ENCODE data around the gene HPGD.
"Not testable (repeated sequence)": the region's sequence is repeated elsewhere in the genome, so short reads cannot be mapped to it uniquely, and the experiment has no call there.

HPGD gene

DNA sequence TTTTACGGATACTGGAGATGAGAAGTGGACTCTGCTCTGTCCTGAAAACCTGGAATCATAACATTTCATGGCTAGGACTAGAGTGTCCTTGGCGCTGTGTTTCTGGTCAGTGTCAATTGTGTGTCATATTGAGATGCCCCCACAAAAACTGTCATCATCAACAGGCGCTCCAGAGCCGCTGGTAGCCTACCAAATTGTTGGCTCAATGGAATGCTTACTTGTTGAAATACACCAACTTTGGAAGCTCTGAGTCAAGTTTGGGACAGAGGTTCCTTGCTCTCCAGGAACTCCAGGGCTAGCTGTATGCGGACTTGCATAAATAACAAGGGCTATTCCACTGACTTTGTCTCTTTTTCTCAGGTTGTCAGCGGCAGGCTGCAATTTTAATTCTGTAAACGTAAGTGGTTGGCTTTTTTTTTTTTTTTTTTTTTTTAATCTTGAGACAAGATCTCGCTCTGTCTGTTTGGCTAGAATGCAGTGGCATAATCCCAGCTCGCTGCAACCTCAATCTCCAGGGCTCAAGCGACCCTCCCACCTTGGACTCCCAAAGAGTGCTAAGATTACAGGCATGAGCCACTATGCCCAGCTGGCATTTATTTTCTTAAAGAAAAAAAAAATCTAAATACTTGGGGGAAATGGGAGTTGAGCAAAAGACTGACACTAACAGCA is 871 bp upstream of the HPGD start:
- no peak for DNase-seq

DNA sequence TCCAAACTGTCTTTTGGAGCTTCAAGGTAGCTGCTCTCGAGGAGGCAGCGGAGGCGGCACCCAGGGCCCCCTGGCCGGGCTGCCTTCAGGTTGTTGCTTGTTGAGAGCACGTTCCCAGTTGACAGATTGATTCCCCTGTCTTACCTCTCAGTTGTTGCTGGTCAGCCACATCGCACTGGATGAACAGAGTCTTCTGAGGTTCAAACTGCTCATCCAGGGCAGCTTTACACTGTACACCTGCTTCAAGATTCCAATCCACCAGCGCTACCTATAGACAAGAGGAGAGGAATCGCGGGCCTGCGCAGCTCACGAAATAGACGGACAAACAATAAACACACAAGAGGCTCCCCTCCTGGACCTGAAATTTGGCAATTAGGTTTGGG is 497 bp downstream of the HPGD start:
- DNase-seq, result no peak

DNA sequence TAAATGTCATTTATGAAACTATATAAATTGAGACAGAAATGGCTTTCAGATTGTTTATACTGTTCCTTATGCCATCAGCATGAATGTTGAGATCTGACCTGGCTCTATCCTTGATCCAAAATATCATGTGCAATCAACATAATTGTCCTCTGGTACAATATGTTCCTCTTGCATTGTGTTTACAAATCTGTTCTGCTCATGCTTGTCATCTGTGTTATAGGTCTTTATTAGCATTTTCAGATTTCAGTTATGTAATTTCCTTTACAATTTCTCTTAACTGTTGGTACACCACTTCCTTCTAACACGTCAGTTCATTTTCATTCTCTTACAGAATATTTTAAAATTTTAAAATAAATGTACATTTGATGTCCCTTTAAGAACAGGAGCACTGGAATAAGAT is 1.6 kb downstream of the HPGD start:
- peak; percentile 37 for DNase-seq

DNA sequence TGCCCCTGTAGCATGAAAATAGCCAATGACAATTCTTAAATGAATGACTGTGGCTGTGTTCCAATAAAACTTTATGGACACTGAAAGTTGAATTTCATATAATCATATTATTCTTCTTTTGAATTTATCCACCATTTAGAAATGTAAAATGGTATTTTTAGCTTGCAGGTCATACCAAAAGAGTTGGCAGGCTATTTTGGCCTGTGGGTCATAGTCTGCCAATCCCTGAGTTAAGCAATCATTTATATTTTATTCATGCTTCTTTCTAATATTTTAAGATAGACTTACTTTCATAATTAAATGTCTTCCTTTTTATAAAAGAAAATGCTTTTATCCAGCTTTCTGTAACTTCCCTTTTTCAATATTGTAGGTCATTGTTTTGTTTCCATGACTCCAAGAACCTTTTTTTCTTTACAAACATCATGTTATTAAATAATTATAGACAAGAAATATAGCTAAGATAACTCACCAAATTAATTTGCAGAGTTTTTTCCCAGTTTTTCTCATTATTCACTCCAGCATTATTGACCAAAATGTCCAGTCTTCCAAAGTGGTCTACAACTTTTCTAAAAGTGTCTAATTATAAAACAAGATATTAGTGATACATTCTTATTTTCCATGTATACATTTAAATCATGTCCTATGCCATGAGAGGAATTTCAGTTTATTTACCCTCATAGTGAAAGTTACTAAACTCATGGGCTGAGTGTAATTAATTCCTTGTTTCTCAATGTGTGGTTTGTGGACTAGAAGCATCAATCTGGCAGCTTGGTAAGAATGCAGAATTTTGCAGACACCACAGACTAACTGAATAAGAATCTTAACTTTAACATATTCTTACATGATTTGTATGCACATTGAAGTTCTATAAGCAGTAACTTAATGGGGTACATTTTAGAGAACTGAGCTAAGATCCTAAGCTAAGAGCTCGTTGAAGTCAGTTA is 4.5 kb downstream of the HPGD start:
- peak; percentile 26 for DNase-seq

DNA sequence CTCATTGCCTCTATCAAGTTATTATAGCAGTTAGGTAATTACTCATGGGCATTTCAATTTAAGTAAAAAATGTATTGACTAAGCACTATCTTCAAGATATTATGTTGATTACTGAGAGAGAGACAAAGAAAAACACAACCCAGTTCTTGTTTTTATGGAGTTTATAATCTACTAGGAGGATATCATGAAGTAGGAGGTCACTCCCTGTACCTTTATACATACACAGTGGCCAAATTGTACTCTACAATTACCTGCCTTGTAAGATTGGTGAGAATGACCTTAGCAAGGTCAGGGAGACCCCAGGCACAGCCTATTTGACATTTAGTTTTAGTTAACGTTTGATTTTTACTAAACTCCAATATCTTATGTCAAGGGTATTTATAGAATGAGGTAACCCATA is 5.5 kb downstream of the HPGD start:
- no peak for DNase-seq

DNA sequence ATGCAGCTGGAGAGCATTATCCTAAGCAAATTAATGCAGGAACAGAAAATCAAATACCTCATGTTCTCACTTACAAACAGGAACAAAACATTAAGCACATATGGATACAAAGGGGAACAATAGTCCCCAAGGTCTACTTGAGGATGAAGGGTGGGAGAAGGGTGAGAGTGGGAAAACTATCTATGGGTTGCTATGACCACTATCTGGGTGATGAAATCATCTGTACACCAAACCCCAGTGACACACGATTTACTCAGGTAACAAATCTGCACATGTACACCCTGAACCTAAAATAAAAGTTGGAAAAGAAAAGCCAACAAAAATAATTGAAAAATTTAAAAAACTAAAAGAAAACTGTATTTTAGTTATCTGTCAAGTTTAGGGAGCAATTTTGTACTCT is 5.9 kb downstream of the HPGD start:
- no peak for DNase-seq

DNA sequence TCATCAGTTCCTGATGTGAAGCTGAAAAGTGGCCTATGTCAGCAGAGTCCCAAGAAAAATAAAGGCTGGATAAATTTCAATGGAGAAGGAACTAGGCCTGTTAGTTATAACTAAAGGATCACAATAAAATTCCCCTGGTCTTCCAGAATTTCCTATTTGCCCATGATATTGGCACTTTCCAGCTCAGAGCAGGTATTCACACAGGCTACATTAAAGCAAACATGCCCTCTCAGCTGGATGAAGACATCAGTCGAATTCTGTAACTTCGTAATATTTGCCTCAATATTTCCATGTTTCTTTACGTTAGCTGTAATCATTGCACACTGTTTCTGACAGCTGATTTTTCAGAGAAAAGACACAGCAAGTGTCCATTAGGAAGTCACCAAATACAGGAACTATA is 9.5 kb downstream of the HPGD start:
- DNase-seq, result no peak

DNA sequence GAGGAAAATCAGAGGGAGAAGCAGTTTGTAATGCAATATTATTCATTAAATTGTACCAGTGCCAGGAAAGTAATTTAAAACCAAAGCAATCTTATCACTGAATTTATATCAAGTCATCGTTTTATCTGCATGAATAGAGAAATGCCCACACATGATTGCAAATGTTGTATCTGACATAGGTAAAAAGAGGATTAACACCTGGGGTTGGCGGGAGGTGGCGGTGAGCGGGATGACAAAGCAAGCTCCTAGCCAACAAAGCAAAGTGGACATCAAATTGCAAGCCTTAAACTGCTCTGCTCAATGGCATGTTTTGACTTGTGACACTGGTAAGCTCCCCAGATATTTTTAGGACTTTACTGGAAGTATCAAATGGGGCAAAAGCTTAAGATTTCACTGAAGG is 16.4 kb downstream of the HPGD start:
- DNase-seq, result no peak

DNA sequence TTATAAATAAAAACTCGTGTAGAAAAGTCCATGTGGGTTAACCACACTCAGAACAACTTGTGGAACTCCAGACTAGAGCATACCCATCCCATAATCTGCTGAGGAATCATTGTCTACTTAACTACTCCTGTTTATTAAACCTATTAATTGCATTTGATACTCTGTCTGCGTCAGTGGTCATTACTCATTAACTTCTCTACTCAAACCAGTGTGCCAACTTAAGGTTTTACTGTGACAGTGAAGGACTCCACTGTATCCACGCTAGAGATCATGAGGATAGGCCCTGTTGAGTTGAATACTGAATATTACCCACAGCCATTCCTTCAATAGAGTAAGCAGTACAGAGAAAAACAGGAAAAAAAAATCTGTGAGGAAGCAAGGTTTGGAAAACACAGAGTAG is 17.3 kb downstream of the HPGD start:
- no peak for DNase-seq

DNA sequence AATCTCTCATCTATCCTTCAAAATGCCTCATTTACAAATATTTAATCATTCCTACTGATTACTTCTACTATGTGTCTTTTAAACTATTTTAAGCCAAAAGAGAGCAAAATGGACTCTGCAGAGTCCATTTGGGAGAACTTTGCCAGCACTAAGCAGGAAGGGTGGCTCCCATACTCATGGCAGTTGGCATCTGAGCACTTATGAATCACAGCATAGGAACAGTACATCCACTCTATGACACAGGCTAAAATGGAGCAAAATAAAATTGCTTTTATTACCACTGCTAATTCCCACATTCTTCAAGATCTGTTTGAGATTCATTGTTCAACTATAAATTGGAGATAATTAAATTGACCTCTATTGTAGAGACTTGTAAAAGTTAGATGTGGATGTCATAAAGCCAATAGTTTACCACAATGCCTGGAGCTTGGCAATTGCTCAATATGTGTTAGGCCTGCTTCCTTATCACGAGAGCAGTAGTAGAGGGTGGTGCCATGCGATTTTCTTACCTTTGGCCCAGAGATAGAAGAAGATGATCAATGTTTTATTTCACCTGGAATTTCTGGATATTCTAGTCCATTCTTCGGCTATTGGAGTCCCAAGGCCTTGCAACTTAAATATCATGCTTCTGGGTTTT is 19.1 kb downstream of the HPGD start:
- DNase-seq, result no peak

DNA sequence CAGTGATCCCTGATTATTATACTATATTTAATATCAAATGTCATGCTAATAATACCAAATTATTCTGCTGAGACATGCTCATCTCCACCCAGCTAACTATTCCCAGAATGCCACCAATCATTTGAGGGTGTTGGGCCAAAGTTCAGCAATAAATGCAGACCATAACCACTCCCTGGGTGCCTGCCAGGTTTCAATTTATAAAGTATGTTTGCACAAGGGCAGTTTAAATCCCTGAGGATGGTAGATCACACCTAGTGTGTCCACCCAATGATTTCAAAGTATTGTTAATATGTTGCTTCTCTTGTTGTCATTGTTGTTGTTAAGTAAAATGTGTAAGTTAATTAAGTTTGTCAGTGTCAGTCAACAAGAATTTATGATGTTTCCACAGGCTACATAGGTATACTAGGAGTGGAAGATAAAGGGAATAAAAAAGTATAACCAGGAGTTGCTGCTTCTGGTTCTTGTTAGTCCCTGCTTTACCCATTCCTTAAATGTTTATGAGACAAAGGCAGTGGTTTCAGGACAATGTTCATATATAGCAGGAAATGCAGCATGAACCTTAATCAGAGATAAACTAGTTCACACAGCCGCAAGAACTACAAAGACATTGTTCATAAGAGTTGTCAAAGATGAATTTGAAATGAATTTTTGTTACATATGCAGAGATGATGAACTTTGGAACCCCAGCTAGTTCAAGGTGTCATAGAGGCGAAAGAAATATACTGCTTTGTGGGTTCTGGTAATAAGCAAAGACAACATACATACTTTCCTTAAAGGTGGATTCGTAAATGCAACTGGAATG is 25.5 kb downstream of the HPGD start:
- DNase-seq, result no peak

DNA sequence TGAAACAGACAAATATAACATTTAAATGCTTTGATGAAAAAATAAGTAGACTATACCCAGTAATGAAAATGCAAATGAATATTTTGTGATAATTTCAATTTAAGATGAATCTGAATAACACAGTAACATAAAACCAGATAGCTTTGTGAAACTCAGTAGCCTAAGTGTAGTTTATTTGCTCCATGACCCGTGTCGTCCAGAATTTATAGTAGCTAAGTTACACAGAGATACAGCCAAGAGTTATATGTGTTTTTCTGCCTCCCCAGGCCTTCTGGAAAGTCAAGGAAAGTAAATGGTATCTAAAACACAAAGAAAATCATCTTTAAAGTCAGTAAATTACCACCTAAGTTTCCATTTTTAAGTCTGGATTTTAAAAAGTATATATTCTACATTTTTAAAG is 26.7 kb downstream of the HPGD start:
- no peak for DNase-seq

DNA sequence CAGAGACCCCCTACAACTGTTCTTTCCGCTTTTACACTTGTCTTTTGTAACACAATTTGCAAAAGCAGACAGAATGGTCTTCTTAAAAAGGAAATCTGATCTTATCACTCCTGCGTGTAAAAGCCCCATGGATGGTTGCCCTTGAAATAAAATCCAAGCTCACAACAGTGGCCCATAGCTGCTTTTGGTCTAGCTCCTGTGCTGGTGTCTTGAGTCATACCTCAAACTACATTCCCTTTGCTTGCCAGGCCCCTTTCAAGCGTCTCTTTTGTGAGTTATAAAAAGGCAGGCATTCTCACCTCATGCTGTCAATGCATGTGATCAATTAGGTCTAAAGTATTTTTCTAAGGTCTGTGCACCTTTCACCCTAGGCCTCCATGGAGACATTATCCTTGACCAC is 27.6 kb downstream of the HPGD start:
- DNase-seq, result no peak

DNA sequence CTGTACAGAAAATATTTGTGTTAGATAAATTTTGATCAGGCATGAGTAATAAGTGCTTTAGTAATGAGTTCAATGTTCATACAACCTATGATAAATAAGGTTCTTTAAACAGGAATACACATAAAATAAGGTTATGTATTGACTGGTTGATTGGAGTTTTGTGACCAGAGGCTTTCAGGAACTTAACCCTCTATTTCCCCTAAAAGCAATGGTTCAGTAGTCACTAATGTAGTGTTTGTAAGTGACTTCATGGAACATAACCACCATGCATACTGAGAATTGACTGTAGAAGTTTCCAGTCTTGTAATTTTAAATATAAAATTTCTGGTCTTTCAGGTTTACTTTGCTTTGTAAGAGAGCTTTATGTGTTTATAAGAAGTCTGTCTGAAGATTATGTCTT is 28.1 kb downstream of the HPGD start:
- no peak for DNase-seq

DNA sequence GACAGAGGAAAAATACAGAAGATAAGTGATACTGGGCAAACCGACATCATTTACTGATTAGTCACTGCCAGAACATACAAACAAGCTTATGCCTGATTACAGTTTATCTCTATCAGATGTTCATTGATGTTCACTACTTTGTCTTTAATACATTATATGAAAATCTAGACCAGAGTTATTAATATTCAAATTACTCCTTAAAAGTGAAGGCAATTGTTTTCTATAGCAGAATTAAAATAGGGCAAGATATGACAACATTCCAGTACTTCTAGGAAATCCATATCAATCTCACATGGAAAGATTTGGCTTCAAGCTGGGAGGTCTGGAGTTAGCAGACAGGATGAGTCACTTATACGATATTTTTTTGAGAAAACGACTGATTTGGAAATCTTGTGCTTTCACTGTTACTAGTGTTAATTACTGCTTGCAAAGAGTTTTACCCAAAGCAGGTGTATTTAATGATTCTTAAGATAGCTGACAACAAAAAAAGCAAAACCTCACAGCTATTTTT is 31.8 kb downstream of the HPGD start:
- DNase-seq, result no peak

DNA sequence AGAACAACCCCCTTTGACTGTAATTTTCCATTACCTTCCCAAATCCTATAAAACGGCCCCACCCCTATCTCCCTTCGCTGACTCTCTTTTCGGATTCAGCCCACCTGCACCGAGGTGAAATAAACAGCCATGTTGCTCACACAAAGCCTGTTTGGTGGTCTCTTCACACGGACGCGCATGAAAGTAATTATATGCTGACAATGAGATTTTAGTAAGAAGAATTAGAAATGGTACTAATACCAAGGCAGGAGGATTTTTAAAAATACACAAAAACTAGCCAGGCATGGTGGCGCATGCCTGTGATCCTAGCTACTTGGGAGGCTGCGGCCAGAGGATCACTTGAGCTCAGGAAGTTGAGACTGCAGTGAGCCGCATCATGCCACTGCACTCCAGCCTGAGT is 33.9 kb downstream of the HPGD start:
- not testable (repeated sequence) for DNase-seq

DNA sequence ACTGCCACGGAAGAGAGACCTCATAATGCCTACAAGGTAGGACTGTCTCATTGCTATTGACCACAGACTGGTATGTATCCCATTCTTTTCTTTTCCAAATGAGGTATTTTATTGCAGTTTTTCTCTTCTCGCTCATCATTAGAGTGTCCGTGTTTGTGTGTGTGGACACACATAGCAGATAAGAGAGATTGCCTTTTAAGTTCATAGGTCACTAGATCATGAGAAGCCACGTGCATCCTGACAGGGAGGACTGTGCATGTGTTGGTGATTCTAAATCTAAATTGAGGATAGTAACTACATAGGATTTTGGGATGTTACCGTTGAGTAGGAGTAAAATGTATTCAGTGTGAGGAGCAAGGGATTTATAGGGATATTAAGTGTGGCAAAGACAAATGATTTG is 37.3 kb downstream of the HPGD start:
- DNase-seq, result no peak

DNA sequence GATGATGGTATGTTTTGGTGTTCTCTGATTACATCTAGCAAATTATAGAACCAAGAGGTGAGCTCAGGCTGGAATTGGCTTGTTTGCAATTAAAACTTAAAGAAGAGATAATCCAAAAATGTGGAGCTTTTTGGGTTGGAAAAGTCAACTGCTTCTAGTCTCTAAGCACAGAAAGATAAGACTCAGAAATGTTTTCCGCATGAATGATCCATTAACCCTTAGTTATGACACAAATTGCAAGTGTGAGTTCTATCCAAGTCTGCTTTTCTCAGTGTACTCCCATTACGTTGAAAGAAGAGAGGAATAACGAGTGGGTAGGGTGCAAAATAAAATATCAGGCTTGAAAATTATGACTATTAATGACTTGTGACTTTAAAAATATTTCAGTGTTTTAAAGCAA is 38.5 kb downstream of the HPGD start:
- no peak for DNase-seq

DNA sequence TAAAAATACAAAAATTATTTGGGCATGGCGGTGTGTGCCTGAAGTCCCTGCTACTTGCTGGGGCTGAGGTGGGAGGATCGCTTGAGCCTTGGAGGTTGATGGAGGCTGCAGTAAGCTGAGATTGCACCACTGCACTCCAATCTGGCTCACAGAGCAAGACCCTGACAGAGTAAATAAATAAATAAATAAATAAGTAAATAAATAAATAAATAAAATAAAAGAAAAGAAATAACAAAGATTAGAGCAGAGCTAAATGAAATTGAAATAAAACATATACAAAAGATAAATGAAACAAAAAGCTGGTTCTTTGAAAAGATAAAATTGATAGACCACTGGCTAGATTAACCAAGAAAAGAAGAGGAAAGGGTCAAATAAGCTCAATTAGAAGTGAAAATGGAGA is 43.1 kb downstream of the HPGD start:
- no peak for DNase-seq

DNA sequence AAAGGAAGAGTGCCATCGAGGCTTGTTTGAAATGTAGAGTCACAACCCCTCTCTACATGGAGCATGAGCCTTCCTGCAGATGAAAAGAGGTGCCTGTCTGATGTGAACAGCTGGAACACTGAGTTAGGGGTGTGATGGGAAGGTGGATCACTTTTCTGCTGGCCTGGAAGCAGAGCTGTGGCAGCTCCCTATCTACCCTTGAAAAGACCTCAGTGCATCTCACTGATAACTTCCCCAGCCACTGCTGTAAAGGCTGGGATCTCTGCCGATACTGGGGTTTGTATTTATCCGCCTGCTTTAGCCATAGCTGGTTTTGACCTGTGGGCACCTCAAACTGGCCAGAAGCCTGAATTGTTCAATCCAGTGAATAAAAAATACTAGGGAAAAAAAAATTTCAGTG is 46.8 kb downstream of the HPGD start:
- DNase-seq, result no peak

DNA sequence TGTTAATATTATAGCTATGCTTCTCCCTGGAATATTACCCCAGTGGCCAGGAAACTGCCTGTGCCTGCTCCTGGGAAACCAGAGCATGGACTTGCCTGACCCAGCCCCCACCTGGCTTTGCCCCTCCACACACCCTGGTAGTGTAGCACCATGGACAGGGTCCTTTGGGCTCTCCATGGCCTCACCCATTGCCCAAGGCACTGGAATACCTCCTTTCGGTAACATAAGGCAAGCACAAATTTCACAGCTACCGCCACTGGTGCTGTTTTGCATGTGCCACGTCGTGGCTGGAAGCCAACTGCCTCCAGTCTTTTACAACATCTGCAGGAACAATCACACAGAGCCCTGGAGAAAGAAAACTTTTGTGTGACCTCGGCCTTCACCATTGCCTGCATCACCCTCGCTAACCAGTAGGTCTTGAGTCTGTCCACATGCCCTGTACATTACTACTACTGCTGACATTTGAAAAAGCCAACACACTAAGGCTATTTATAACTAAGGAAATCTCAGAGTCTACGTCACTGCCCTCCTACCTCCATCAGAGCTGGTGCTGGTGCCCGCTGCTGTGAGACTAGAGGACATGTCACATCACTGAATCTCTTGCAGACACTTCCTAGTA is 47.7 kb downstream of the HPGD start:
- DNase-seq, result no peak

DNA sequence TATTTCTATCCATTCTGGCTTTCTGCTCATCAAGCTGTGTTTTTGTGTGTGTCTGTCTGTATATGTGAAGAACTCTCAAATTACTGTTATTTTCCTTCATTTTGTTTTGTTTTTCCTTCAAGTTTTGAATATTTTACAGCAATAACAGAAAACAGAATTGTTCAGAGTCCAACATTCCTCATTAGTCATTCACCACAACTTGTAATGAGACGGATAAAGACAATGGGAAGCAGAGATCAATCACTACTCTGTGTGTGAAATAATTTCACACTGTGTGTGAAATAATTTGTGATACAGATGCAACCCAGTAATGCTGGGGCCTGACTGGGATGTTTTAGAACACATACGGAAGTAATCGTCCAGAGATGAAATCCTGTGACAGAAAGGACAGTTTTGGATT is 55.2 kb downstream of the HPGD start:
- DNase-seq, result no peak

DNA sequence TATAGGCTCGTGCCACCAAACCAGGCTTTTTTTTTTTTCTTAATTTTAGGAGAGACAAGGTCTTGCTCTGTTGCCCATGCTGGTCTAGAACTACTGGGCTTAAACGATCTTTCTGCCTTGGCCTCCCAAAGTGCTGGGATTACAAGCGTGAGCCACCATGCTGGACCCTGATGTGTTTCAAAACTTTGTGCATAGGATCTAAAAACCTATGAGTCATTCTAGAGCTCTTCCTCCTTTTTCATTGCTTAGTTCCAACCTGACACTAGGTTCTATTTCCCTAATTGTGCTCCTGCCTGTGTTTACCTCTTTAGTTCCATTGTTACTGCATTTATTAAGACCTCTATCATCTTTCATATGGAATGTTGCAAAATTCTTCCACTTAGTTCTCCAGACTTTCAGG is 57.3 kb downstream of the HPGD start:
- DNase-seq, result peak; percentile 4
